ENCODE data around the gene PERP. TPM values are rescaled to one million over a fixed set of nuclear protein-coding genes. Genes with fewer than 3 reads are reported as not detected.
A peak's percentile ranks its signal among the peaks of the same experiment; 100 is the strongest.

PERP gene
- 10 to 100 TPM; 40.6 to 53.4 (median 47.9) TPM for total RNA-seq (2021; fragmentation: NEBNext Ultra II Directional; extraction: Animal tissue kit (Norgen Biotek cat#: 25700))
- long read RNA-seq, full-length matches to known transcripts: 288 of 307 reads
- long read RNA-seq, partial matches to known transcripts: 14 of 307 reads
- long read RNA-seq, other reads (novel, unspliced or antisense): 5 of 307 reads

- H3K27me3 Mint-ChIP-seq (ENCODE audit: insufficient read depth): peaks cover 3% of the 10 kb centered on the region; the same call in 1 of the 2 replicates
- H3K4me3 Mint-ChIP-seq: peak within 1 kb of the TSS; percentile 92
- H3K4me1 Mint-ChIP-seq (ENCODE audit: low read depth): peaks cover 38% of the 10 kb centered on the region
- H3K27ac Mint-ChIP-seq: peak within 1 kb of the TSS; percentile 88
- H3K36me3 Mint-ChIP-seq (ENCODE audit: low read depth): no peaks in the 10 kb centered on the region
- TF ChIP-seq CTCF (IDR thresholded peaks at IDR 0.05): peak; percentile 15; the same call in 1 of the 2 replicates
- H3K9me3 Mint-ChIP-seq: no peaks in the 10 kb centered on the region
- peak; percentile 48 for DNase-seq
Observed at GRCh38 chr6:138107078-138107751, at the start of gene PERP. TSS of gene PERP (minus strand) at chr6:138107419. CDS start at chr6:138107340, 79 bp downstream.

GRCh38 chr6:138155443-138155842 is 48.2 kb upstream of the PERP start:
- no peaks in the 10 kb centered on the region for H3K4me1 Mint-ChIP-seq (ENCODE audit: low read depth)
- no peak overlapping the region for H3K4me3 Mint-ChIP-seq
- H3K27me3 Mint-ChIP-seq (ENCODE audit: insufficient read depth): peaks cover 18% of the 10 kb centered on the region
- TF ChIP-seq CTCF (IDR thresholded peaks at IDR 0.05): no peak
- H3K27ac Mint-ChIP-seq: no peak overlapping the region
- no peaks in the 10 kb centered on the region for H3K36me3 Mint-ChIP-seq (ENCODE audit: low read depth)
- no peak for DNase-seq
- no peaks in the 10 kb centered on the region; the same call in 1 of the 2 replicates for H3K9me3 Mint-ChIP-seq

- Mint-ChIP-seq H3K27me3 (ENCODE audit: insufficient read depth) (peaks cover 18% of the 10 kb centered on the region), H3K4me3 (no peak overlapping the region), H3K36me3 (ENCODE audit: low read depth) (no peaks in the 10 kb centered on the region), H3K27ac (no peak overlapping the region), H3K4me1 (ENCODE audit: low read depth) (no peaks in the 10 kb centered on the region), H3K9me3 (no peaks in the 10 kb centered on the region)
- no peak for DNase-seq
- no peak for TF ChIP-seq CTCF (IDR thresholded peaks at IDR 0.05)
Observed at GRCh38 chr6:138146544-138146943, 39.3 kb upstream of the PERP start.

GRCh38 chr6:138145402-138145801 is 38.2 kb upstream of the PERP start:
- H3K27ac Mint-ChIP-seq: no peak overlapping the region
- no peak for DNase-seq
- no peaks in the 10 kb centered on the region for H3K4me1 Mint-ChIP-seq (ENCODE audit: low read depth)
- no peak overlapping the region for H3K4me3 Mint-ChIP-seq
- TF ChIP-seq CTCF (IDR thresholded peaks at IDR 0.05): no peak
- peaks cover 18% of the 10 kb centered on the region for H3K27me3 Mint-ChIP-seq (ENCODE audit: insufficient read depth)
- H3K9me3 Mint-ChIP-seq: no peaks in the 10 kb centered on the region
- H3K36me3 Mint-ChIP-seq (ENCODE audit: low read depth): no peaks in the 10 kb centered on the region

GRCh38 chr6:138142806-138143205 is 35.6 kb upstream of the PERP start:
- no peaks in the 10 kb centered on the region for H3K4me1 Mint-ChIP-seq (ENCODE audit: low read depth)
- no peaks in the 10 kb centered on the region for H3K9me3 Mint-ChIP-seq
- no peak for DNase-seq
- no peaks in the 10 kb centered on the region for H3K36me3 Mint-ChIP-seq (ENCODE audit: low read depth)
- H3K4me3 Mint-ChIP-seq: no peak overlapping the region
- no peak overlapping the region for H3K27ac Mint-ChIP-seq
- TF ChIP-seq CTCF (IDR thresholded peaks at IDR 0.05): no peak
- peaks cover 17% of the 10 kb centered on the region for H3K27me3 Mint-ChIP-seq (ENCODE audit: insufficient read depth)

All from HFFc6 (cell line).